Activated CD8-positive, alpha-beta T cell treated with anti-CD3 and anti-CD28 coated beads for 36 hours (primary cell): ENCODE results near the gene EIF5A. TPM values are rescaled to one million over a fixed set of nuclear protein-coding genes. Genes with fewer than 3 reads are reported as not detected.

Experiments
- ATAC-seq: fragments of 200-7000 bp; cut with Tn5 transposase; one replicate; pipeline ENCODE4 v1.10.0; 2021; ENCODE audit warnings: mild to moderate bottlenecking, moderate library complexity
- CTCF ChIA-PET: fragments of 350-600 bp; sonication (Branson Sonifier 250); formaldehyde crosslinking; loops from one replicate; lab custom pipeline; 2021; ENCODE audit warnings: antibody characterized with exemption; lab: Charles Lee
- POLR2A ChIA-PET: fragments of 350-600 bp; sonication (Branson Sonifier 250); formaldehyde crosslinking; loops from one replicate; lab custom pipeline; 2021; ENCODE audit warnings: antibody characterized with exemption; lab: Charles Lee
- DNase-seq: peaks from one replicate; pipeline ENCODE4 v3.0.0-alpha.2; 2020
- H3K27ac Mint-ChIP-seq: one replicate; pipeline ENCODE4 v1.8.0; 2021; ENCODE audit warnings: mild to moderate bottlenecking, mixed read lengths
- H3K27me3 Mint-ChIP-seq: one replicate; pipeline ENCODE4 v1.8.0; 2021; ENCODE audit warnings: mixed read lengths
- H3K36me3 Mint-ChIP-seq: one replicate; pipeline ENCODE4 v1.8.0; 2021; ENCODE audit warnings: low read depth, mixed read lengths
- H3K4me1 Mint-ChIP-seq: one replicate; pipeline ENCODE4 v1.8.0; 2021; ENCODE audit warnings: low read depth, mixed read lengths
- H3K4me3 Mint-ChIP-seq: one replicate; pipeline ENCODE4 v1.8.0; 2021; ENCODE audit warnings: mild to moderate bottlenecking, moderate library complexity, mixed read lengths
- H3K9me3 Mint-ChIP-seq: one replicate; pipeline ENCODE4 v1.8.0; 2021; ENCODE audit warnings: mixed read lengths
- intact Hi-C: fragments of 100-400 bp; cut with micrococcal nuclease; formaldehyde crosslinking; loops from one replicate; pipeline ENCODE4 v1.10.0; 2022
- total RNA-seq, 2 experiments: library from RNA; stranded (reverse); gene quantifications; one replicate each; pipeline ENCODE4 v1.2.3, GENCODE V29; 2021
- TF ChIP-seq, protein P1 (sequence below): fragments of 200-600 bp; IDR thresholded peaks from one replicate; pipeline ENCODE4 v1.8.0; 2022; ENCODE audit warnings: antibody characterized with exemption, mild to moderate bottlenecking

EIF5A gene
- total RNA-seq, 2 experiments from 2014 or later: 1,064 TPM

GRCh38 chr17:7322520-7323194 lies 15.2 kb downstream of the EIF5A start:
- H3K9me3 Mint-ChIP-seq: no peaks in the 10 kb centered on the region
- no peak overlapping the region for H3K4me3 Mint-ChIP-seq
- POLR2A ChIA-PET: interaction anchor here (1.0 to 10.5 kb wide), 2 partner anchors 11 to 16 kb away, joined by 3 to 150 read pairs; partner anchors contain the start of gene GPS2

GRCh38 chr17:7323731-7324437 lies 16.5 kb downstream of the EIF5A start:
- ATAC-seq: peak; percentile 62
- H3K27ac Mint-ChIP-seq: no peak overlapping the region
- ChIA-PET POLR2A (interaction anchor here (2.9 to 10.5 kb wide), 2 partner anchors 12 to 19 kb away, joined by 10 to 150 read pairs; partner anchors contain the start of gene GPS2), CTCF (interaction anchor here (0.7 to 6.5 kb wide), 6 partner anchors 13 to 32 kb away, joined by 3 to 60 read pairs (median 10); partner anchors contain the start of genes ACAP1 and TMEM95)
- H3K36me3 Mint-ChIP-seq: peaks cover 26% of the 10 kb centered on the region
- H3K9me3 Mint-ChIP-seq: no peaks in the 10 kb centered on the region
- H3K27me3 Mint-ChIP-seq: no peaks in the 10 kb centered on the region
- intact Hi-C loops: no loop called here
- TF ChIP-seq, protein P1, sequence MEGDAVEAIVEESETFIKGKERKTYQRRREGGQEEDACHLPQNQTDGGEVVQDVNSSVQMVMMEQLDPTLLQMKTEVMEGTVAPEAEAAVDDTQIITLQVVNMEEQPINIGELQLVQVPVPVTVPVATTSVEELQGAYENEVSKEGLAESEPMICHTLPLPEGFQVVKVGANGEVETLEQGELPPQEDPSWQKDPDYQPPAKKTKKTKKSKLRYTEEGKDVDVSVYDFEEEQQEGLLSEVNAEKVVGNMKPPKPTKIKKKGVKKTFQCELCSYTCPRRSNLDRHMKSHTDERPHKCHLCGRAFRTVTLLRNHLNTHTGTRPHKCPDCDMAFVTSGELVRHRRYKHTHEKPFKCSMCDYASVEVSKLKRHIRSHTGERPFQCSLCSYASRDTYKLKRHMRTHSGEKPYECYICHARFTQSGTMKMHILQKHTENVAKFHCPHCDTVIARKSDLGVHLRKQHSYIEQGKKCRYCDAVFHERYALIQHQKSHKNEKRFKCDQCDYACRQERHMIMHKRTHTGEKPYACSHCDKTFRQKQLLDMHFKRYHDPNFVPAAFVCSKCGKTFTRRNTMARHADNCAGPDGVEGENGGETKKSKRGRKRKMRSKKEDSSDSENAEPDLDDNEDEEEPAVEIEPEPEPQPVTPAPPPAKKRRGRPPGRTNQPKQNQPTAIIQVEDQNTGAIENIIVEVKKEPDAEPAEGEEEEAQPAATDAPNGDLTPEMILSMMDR: peak; percentile 86
- peaks cover 29% of the 10 kb centered on the region for H3K4me1 Mint-ChIP-seq
- H3K4me3 Mint-ChIP-seq: no peak overlapping the region
- DNase-seq: peak; percentile 78

More at GRCh38 chr17:7322520-7323194, 15.2 kb downstream of the EIF5A start:
- TF ChIP-seq, protein P1: no peak
- no peak for ATAC-seq
- Mint-ChIP-seq H3K27me3 (no peaks in the 10 kb centered on the region), H3K27ac (no peak overlapping the region), H3K4me1 (peaks cover 19% of the 10 kb centered on the region), H3K36me3 (peaks cover 25% of the 10 kb centered on the region)
- CTCF ChIA-PET: interaction anchor here (0.5 to 6.5 kb wide), 8 partner anchors 12 to 262 kb away, joined by 3 to 60 read pairs (median 6); partner anchors contain the start of gene ACAP1
- intact Hi-C loops: no loop called here
- no peak for DNase-seq

GRCh38 chr17:7324438-7324779 lies 17.0 kb downstream of the EIF5A start:
- peaks cover 29% of the 10 kb centered on the region for H3K4me1 Mint-ChIP-seq
- TF ChIP-seq, protein P1: peak; percentile 27
- intact Hi-C loops: no loop called here
- CTCF ChIA-PET: interaction anchor here (0.6 to 6.5 kb wide), 13 partner anchors 9 to 291 kb away, joined by 3 to 60 read pairs (median 4); partner anchors contain the start of genes ACAP1, FXR2, GPS2 and TMEM95
- peaks cover 26% of the 10 kb centered on the region for H3K36me3 Mint-ChIP-seq
- no peak overlapping the region for H3K4me3 Mint-ChIP-seq
- no peak for DNase-seq
- no peaks in the 10 kb centered on the region for H3K9me3 Mint-ChIP-seq
- no peak for ATAC-seq
- H3K27ac Mint-ChIP-seq: no peak overlapping the region
- POLR2A ChIA-PET: interaction anchor here (1.0 to 10.5 kb wide), 3 partner anchors 11 to 18 kb away, joined by 5 to 150 read pairs (median 10); partner anchors contain the start of gene GPS2
- H3K27me3 Mint-ChIP-seq: no peaks in the 10 kb centered on the region

DNA sequence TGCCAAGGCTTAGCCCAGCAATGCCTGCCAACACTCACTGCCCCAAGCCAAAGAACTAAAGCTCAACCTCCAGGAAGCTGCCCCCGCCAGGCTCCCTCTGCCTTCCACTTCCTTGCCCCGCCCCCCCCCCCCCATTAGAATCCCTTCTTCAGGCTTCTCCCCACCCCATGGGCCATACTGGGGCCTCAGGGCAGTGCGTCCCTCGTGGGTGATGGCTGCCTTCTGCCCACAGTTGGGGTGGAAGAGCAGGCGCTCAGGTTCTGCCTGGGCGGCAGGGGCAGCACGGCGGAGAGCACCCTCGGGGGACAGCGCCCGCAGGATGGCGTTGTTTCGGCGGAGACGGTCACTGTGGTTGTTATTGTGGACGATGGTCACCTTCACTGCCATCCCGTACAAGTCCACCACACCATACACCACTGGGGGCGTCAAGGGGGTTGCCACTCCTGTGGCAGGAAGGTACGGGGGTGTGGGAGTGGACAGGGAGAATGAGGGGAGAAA lies 17.7 kb downstream of the EIF5A start:
- Mint-ChIP-seq H3K27me3 (no peaks in the 10 kb centered on the region), H3K4me3 (no peak overlapping the region), H3K9me3 (no peaks in the 10 kb centered on the region), H3K36me3 (peaks cover 26% of the 10 kb centered on the region), H3K4me1 (peaks cover 29% of the 10 kb centered on the region), H3K27ac (no peak overlapping the region)
- DNase-seq (no peak), ATAC-seq (no peak)
- TF ChIP-seq, protein P1: no peak
- ChIA-PET POLR2A (interaction anchor here (1.0 to 10.5 kb wide), 3 partner anchors 10 to 18 kb away, joined by 5 to 150 read pairs (median 10); partner anchors contain the start of gene GPS2), CTCF (interaction anchor here (0.6 to 6.5 kb wide), 14 partner anchors 9 to 290 kb away, joined by 3 to 60 read pairs (median 4); partner anchors contain the start of genes ACAP1, FXR2, GPS2 and TMEM95)
- intact Hi-C loops: no loop called here
